Neural cell (in vitro differentiated cells): ENCODE measurements around the gene LATS2. TPM values are rescaled to one million over a fixed set of nuclear protein-coding genes. Genes with fewer than 3 reads are reported as not detected.

Experiments
- H2AFZ ChIP-seq: fragments of 200-600, 300-800 bp; sonication (generic), shearing (Covaris generic); 2 replicates; pipeline ENCODE4 v1.6.0; 2014; ENCODE audit warnings: low read depth, mild to moderate bottlenecking, antibody characterized with exemption, low read length, moderate library complexity
- H3F3A ChIP-seq: fragments of 200-600 bp; shearing (Covaris generic); 2 replicates; pipeline ENCODE4 v1.6.1; 2016; ENCODE audit warnings: mild to moderate bottlenecking, moderate library complexity, mixed read lengths, antibody characterized with exemption, low read length; ENCODE audit not compliant: insufficient read depth, poor library complexity, severe bottlenecking
- H3K27ac ChIP-seq: fragments of 200-600, 300-800 bp; sonication (generic), shearing (Covaris generic); 2 replicates; pipeline ENCODE4 v1.5.1; 2014; ENCODE audit warnings: mild to moderate bottlenecking, low read length, moderate library complexity
- H3K27me3 ChIP-seq: fragments of 300-800, 200-600 bp; sonication (generic), shearing (Covaris generic); 2 replicates; pipeline ENCODE4 v1.6.0; 2014; ENCODE audit warnings: mild to moderate bottlenecking, low read depth, low read length, moderate library complexity; ENCODE audit not compliant: insufficient read depth
- H3K36me3 ChIP-seq: fragments of 300-800, 200-600 bp; sonication (generic), shearing (Covaris generic); 2 replicates; pipeline ENCODE4 v1.5.1; 2014; ENCODE audit warnings: mild to moderate bottlenecking, antibody characterized with exemption, low read length, moderate library complexity; ENCODE audit not compliant: insufficient read depth
- H3K4me2 ChIP-seq: fragments of 300-800, 200-600 bp; sonication (generic), shearing (Covaris generic); 2 replicates; pipeline ENCODE4 v1.6.0; 2014; ENCODE audit warnings: mild to moderate bottlenecking, low read length
- H3K4me3 ChIP-seq: fragments of 300-800, 200-600 bp; sonication (generic), shearing (Covaris generic); 2 replicates; pipeline ENCODE4 v1.5.1; 2014; ENCODE audit warnings: mild to moderate bottlenecking, low read length, moderate library complexity
- H3K79me2 ChIP-seq: fragments of 200-600 bp; shearing (Covaris generic); replicated peaks from 2 replicates; pipeline ENCODE4 v1.6.0; 2014; ENCODE audit warnings: mild to moderate bottlenecking, low read length, moderate library complexity; ENCODE audit not compliant: insufficient read depth
- H3K9ac ChIP-seq: fragments of 300-800, 200-600 bp; sonication (generic), shearing (Covaris generic); 2 replicates; pipeline ENCODE4 v1.6.1; 2016; ENCODE audit warnings: mild to moderate bottlenecking, low read length, mixed read lengths
- H3K9me2 ChIP-seq: fragments of 200-600 bp; shearing (Covaris generic); 2 replicates; pipeline ENCODE4 v1.6.1; 2016; ENCODE audit warnings: mild to moderate bottlenecking, low read length, mixed read lengths; ENCODE audit not compliant: insufficient read depth
- H3K9me3 ChIP-seq: fragments of 200-600, 300-800 bp; sonication (generic), shearing (Covaris generic); 2 replicates; pipeline ENCODE4 v1.6.1; 2016; ENCODE audit warnings: mild to moderate bottlenecking, mixed run types, low read length, moderate library complexity, mixed read lengths
- H4K20me1 ChIP-seq: fragments of 200-600 bp; shearing (Covaris generic); 2 replicates; pipeline ENCODE4 v1.6.1; 2016; ENCODE audit warnings: mild to moderate bottlenecking, mixed run types; ENCODE audit not compliant: insufficient read depth
- CTCF ChIP-seq: fragments of 450-650 bp; IDR thresholded peaks from 2 replicates; pipeline ENCODE4 v1.5.1; 2014; ENCODE audit warnings: antibody characterized with exemption, mild to moderate bottlenecking, moderate library complexity; ENCODE audit not compliant: poor library complexity, severe bottlenecking
- EP300 ChIP-seq: fragments of 450-650 bp; conservative IDR thresholded peaks from 2 replicates; pipeline ENCODE4 v1.6.1; 2014; ENCODE audit warnings: antibody characterized with exemption, mild to moderate bottlenecking, moderate library complexity; ENCODE audit not compliant: poor library complexity, severe bottlenecking
- EZH2 ChIP-seq: fragments of 200-600, 300-800 bp; shearing (Covaris generic), sonication (generic); IDR thresholded peaks from 2 replicates; pipeline ENCODE4 v1.6.1; 2014; ENCODE audit warnings: antibody characterized with exemption, low read length, borderline replicate concordance, mild to moderate bottlenecking; ENCODE audit not compliant: insufficient read depth, poor library complexity, severe bottlenecking
- MXI1 ChIP-seq: fragments of 450-650 bp; conservative IDR thresholded peaks from 2 replicates; pipeline ENCODE4 v1.6.1; 2014; ENCODE audit warnings: antibody characterized with exemption, mild to moderate bottlenecking; ENCODE audit not compliant: poor library complexity, severe bottlenecking
- POLR2AphosphoS5 ChIP-seq: IDR thresholded peaks from 2 replicates; pipeline ENCODE4 v1.6.1; 2012
- RAD21 ChIP-seq: fragments of 450-650 bp; conservative IDR thresholded peaks from 2 replicates; pipeline ENCODE4 v1.6.1; 2014; ENCODE audit warnings: antibody characterized with exemption, mild to moderate bottlenecking, moderate library complexity
- SMC3 ChIP-seq: fragments of 450-650 bp; conservative IDR thresholded peaks from 2 replicates; pipeline ENCODE4 v1.6.1; 2014; ENCODE audit warnings: antibody characterized with exemption, mild to moderate bottlenecking, moderate library complexity; ENCODE audit not compliant: poor library complexity
- TAF1 ChIP-seq: IDR thresholded peaks from 2 replicates; pipeline ENCODE4 v1.6.1; 2012; ENCODE audit warnings: low read depth
- polyA plus RNA-seq: library from polyadenylated mRNA; depleted of rRNA; stranded (reverse); fragments of >200 nt; gene quantifications from 2 replicates; pipeline ENCODE4 v1.2.3, GENCODE V29; 2014
- TF ChIP-seq, protein P1 (sequence below): IDR thresholded peaks from 2 replicates; pipeline ENCODE4 v1.6.1; 2012; ENCODE audit warnings: borderline replicate concordance

The LATS2 gene
- polyA plus RNA-seq, 1 donor from 2014 or later, result 2.6 TPM

- H3K27ac ChIP-seq, result no peak overlapping the region
- no peaks in the 10 kb centered on the region for H3K9me3 ChIP-seq
- no peak overlapping the region for H3K4me2 ChIP-seq
- no peak overlapping the region for H3K4me3 ChIP-seq
- no peaks in the 10 kb centered on the region for H3K36me3 ChIP-seq
- H2AFZ ChIP-seq, result no peak overlapping the region
- no peaks in the 10 kb centered on the region for H3K9me2 ChIP-seq
- H3K9ac ChIP-seq, result no peak overlapping the region
- no peaks in the 10 kb centered on the region for H3F3A ChIP-seq
- H3K79me2 ChIP-seq, result no peaks in the 10 kb centered on the region
- TF ChIP-seq RAD21 (no peak), TAF1 (no peak), CTCF (no peak)
- H3K27me3 ChIP-seq, result no peaks in the 10 kb centered on the region
- H4K20me1 ChIP-seq, result no peaks in the 10 kb centered on the region
These were observed 41.2 kb downstream of the LATS2 start for GRCh38 chr13:21020176-21020575.

GRCh38 chr13:21018220-21018619, 43.2 kb downstream of the LATS2 start:
- H3K79me2 ChIP-seq, result no peaks in the 10 kb centered on the region
- H3F3A ChIP-seq, result no peaks in the 10 kb centered on the region
- no peak overlapping the region for H3K4me2 ChIP-seq
- H4K20me1 ChIP-seq, result no peaks in the 10 kb centered on the region
- no peaks in the 10 kb centered on the region for H3K9me2 ChIP-seq
- H3K4me3 ChIP-seq, result no peak overlapping the region
- H2AFZ ChIP-seq, result no peak overlapping the region
- H3K36me3 ChIP-seq, result no peaks in the 10 kb centered on the region
- H3K27me3 ChIP-seq, result no peaks in the 10 kb centered on the region
- no peaks in the 10 kb centered on the region for H3K9me3 ChIP-seq
- H3K27ac ChIP-seq, result no peak overlapping the region
- H3K9ac ChIP-seq, result no peak overlapping the region
- no peak for TF ChIP-seq RAD21
- no peak for TF ChIP-seq TAF1
- no peak for TF ChIP-seq POLR2AphosphoS5
- TF ChIP-seq MXI1, result no peak
- no peak for TF ChIP-seq EZH2
- TF ChIP-seq CTCF, result no peak
- TF ChIP-seq, protein P1, sequence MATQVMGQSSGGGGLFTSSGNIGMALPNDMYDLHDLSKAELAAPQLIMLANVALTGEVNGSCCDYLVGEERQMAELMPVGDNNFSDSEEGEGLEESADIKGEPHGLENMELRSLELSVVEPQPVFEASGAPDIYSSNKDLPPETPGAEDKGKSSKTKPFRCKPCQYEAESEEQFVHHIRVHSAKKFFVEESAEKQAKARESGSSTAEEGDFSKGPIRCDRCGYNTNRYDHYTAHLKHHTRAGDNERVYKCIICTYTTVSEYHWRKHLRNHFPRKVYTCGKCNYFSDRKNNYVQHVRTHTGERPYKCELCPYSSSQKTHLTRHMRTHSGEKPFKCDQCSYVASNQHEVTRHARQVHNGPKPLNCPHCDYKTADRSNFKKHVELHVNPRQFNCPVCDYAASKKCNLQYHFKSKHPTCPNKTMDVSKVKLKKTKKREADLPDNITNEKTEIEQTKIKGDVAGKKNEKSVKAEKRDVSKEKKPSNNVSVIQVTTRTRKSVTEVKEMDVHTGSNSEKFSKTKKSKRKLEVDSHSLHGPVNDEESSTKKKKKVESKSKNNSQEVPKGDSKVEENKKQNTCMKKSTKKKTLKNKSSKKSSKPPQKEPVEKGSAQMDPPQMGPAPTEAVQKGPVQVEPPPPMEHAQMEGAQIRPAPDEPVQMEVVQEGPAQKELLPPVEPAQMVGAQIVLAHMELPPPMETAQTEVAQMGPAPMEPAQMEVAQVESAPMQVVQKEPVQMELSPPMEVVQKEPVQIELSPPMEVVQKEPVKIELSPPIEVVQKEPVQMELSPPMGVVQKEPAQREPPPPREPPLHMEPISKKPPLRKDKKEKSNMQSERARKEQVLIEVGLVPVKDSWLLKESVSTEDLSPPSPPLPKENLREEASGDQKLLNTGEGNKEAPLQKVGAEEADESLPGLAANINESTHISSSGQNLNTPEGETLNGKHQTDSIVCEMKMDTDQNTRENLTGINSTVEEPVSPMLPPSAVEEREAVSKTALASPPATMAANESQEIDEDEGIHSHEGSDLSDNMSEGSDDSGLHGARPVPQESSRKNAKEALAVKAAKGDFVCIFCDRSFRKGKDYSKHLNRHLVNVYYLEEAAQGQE, result no peak
- TF ChIP-seq EP300, result no peak
- TF ChIP-seq SMC3, result no peak
